Nasal cavity respiratory epithelium epithelial cell of viscerocranial mucosa (primary cell): ENCODE measurements around the gene NFE2. TPM values are rescaled to one million over a fixed set of nuclear protein-coding genes. Genes with fewer than 3 reads are reported as not detected.

Experiments used
- total RNA-seq: library from RNA; depleted of rRNA; stranded (reverse); fragments of >200 nt; gene quantifications from 2 replicates; pipeline ENCODE4 v1.2.3, GENCODE V29; 2014

The NFE2 gene
- total RNA-seq = not detected in 2 replicates

GRCh38 chr12:54300732-54301427 lies at the start of gene NFE2:
Gene NFE2 (minus strand): TSS chr12:54301015. CDS start chr12:54295248, 5,767 bp downstream.

GRCh38 chr12:54324617-54325441 lies 24.0 kb upstream of the NFE2 start, which contains the start of gene COPZ1:
Gene COPZ1 (plus strand): TSS chr12:54325131. CDS start chr12:54325164, 33 bp downstream.

GRCh38 chr12:54280468-54281260 lies 20.2 kb downstream of the NFE2 start, which contains the start of gene HNRNPA1:
Gene HNRNPA1 (plus strand): TSS chr12:54280726. CDS start chr12:54280808, 82 bp downstream.

GRCh38 chr12:54279632-54280467 lies 21.0 kb downstream of the NFE2 start, which contains the start of gene CBX5:
Gene CBX5 (minus strand): TSS chr12:54280122. CDS start chr12:54257650, 22,472 bp downstream.

Other genes starting within 250 kb of the NFE2 start
- not detected in 2 replicates for gene HOXC4, start 247.2 kb downstream of the NFE2 start, total RNA-seq
- gene SMUG1, start 112.0 kb downstream of the NFE2 start, total RNA-seq = 28.6 and 30.8 TPM in 2 replicates
- gene CBX5, start 20.9 kb downstream of the NFE2 start, total RNA-seq = 22.9 and 35.5 TPM in 2 replicates
- gene HNRNPA1, start 20.3 kb downstream of the NFE2 start, total RNA-seq = 188 and 200 TPM in 2 replicates
- 97.4 and 135 TPM in 2 replicates for gene COPZ1, start 24.1 kb upstream of the NFE2 start, total RNA-seq
- 0.07 TPM in 1 of 2 replicates, not detected in the other for gene GPR84, start 63.5 kb upstream of the NFE2 start, total RNA-seq
- 6.2 and 40.2 TPM in 2 replicates for gene ZNF385A, start 83.7 kb upstream of the NFE2 start, total RNA-seq
- 63.6 and 159 TPM in 2 replicates for gene ITGA5, start 118.3 kb upstream of the NFE2 start, total RNA-seq
- gene GTSF1, start 172.6 kb upstream of the NFE2 start, total RNA-seq = not detected in 2 replicates
- gene NCKAP1L, start 196.7 kb upstream of the NFE2 start, total RNA-seq = not detected in 2 replicates
- not detected in 2 replicates for gene PDE1B, start 248.6 kb upstream of the NFE2 start, total RNA-seq